ENCODE results near the gene TOPBP1. TPM values are rescaled to one million over a fixed set of nuclear protein-coding genes. Genes with fewer than 3 reads are reported as not detected.
A peak's percentile ranks its signal among the peaks of the same experiment; 100 is the strongest.
"Not testable (repeated sequence)": the region's sequence is repeated elsewhere in the genome, so short reads cannot be mapped to it uniquely, and the experiment has no call there.

TOPBP1 gene
- total RNA-seq, 2 donors from 2014 or later: 49.2 to 52.3 TPM

GRCh38 chr3:133667118-133667517, 5.4 kb upstream of the TOPBP1 start:
- Mint-ChIP-seq H3K36me3 (ENCODE audit: low read depth) (no peaks in the 10 kb centered on the region), H3K9me3 (no peaks in the 10 kb centered on the region), H3K27me3 (ENCODE audit: insufficient read depth) (peaks cover 9% of the 10 kb centered on the region), H3K27ac (no peak overlapping the region), H3K4me1 (peaks cover 8% of the 10 kb centered on the region), H3K4me3 (no peak overlapping the region)
- WGBS, 2 experiments (ENCODE audit: insufficient coverage in 1 of 2, insufficient read length in 1 of 2): 90 to 94% methylated on average over 2 of the region's 2 CpGs
- H3K9me3 ChIP-seq (ENCODE audit: control insufficient read depth, low read length): no peaks in the 10 kb centered on the region
- no peak for TF ChIP-seq CTCF (conservative IDR thresholded peaks at IDR 0.05)
- H3K27me3 ChIP-seq (ENCODE audit: control insufficient read depth, insufficient read depth, low read length, poor library complexity, severe bottlenecking): peaks cover 6% of the 10 kb centered on the region
- no peaks in the 10 kb centered on the region for H3K36me3 ChIP-seq (ENCODE audit: control insufficient read depth, insufficient read depth, low read length)
- H3K4me3 ChIP-seq (ENCODE audit: low read length): no peak overlapping the region
- H3K9ac ChIP-seq (ENCODE audit: extremely low read depth, low read length, poor library complexity, severe bottlenecking): no peak overlapping the region
- DNase-seq: no peak
- no peak overlapping the region for H3K27ac ChIP-seq (ENCODE audit: low read depth, low read length)
- H3K4me1 ChIP-seq (ENCODE audit: control insufficient read depth, insufficient read depth, low read length): no peaks in the 10 kb centered on the region

- WGBS, 2 experiments (ENCODE audit: insufficient coverage in 1 of 2, insufficient read length in 1 of 2): 88 to 96% methylated on average over 1 to 3 of the region's 3 CpGs
- H3K4me1 Mint-ChIP-seq: peaks cover 11% of the 10 kb centered on the region
- not testable (repeated sequence) for H3K4me3 Mint-ChIP-seq; H3K27me3 Mint-ChIP-seq (ENCODE audit: insufficient read depth); H3K27ac Mint-ChIP-seq; H3K4me3 ChIP-seq (ENCODE audit: low read length); DNase-seq; H3K9me3 ChIP-seq (ENCODE audit: control insufficient read depth, low read length); H3K27me3 ChIP-seq (ENCODE audit: control insufficient read depth, insufficient read depth, low read length, poor library complexity, severe bottlenecking); H3K36me3 Mint-ChIP-seq (ENCODE audit: low read depth); H3K9me3 Mint-ChIP-seq; H3K4me1 ChIP-seq (ENCODE audit: control insufficient read depth, insufficient read depth, low read length); H3K27ac ChIP-seq (ENCODE audit: low read depth, low read length); H3K36me3 ChIP-seq (ENCODE audit: control insufficient read depth, insufficient read depth, low read length); H3K9ac ChIP-seq (ENCODE audit: extremely low read depth, low read length, poor library complexity, severe bottlenecking)
These were observed 3.4 kb upstream of the TOPBP1 start for GRCh38 chr3:133665188-133665587.

GRCh38 chr3:133663569-133664313, 2.0 kb upstream of the TOPBP1 start:
- Histone ChIP-seq H3K9ac (ENCODE audit: extremely low read depth, low read length, poor library complexity, severe bottlenecking) (no peak overlapping the region), H3K4me3 (ENCODE audit: low read length) (no peak overlapping the region), H3K27ac (ENCODE audit: low read depth, low read length) (no peak overlapping the region), H3K4me1 (ENCODE audit: control insufficient read depth, insufficient read depth, low read length) (no peaks in the 10 kb centered on the region), H3K36me3 (ENCODE audit: control insufficient read depth, insufficient read depth, low read length) (peaks cover 5% of the 10 kb centered on the region), H3K9me3 (ENCODE audit: control insufficient read depth, low read length) (no peaks in the 10 kb centered on the region), H3K27me3 (ENCODE audit: control insufficient read depth, insufficient read depth, low read length, poor library complexity, severe bottlenecking) (no peaks in the 10 kb centered on the region)
- H3K4me3 Mint-ChIP-seq: no peak overlapping the region
- H3K27ac Mint-ChIP-seq: peak overlapping the region; percentile 52
- DNase-seq: peak; percentile 70
- 54 to 61% methylated on average over 6 to 7 of the region's 7 CpGs for WGBS, 2 experiments (ENCODE audit: insufficient coverage in 1 of 2, insufficient read length in 1 of 2)
- peaks cover 22% of the 10 kb centered on the region for H3K4me1 Mint-ChIP-seq
- H3K9me3 Mint-ChIP-seq: no peaks in the 10 kb centered on the region
- H3K27me3 Mint-ChIP-seq (ENCODE audit: insufficient read depth): peaks cover 3% of the 10 kb centered on the region
- H3K36me3 Mint-ChIP-seq (ENCODE audit: low read depth): peaks cover 8% of the 10 kb centered on the region
- TF ChIP-seq CTCF (conservative IDR thresholded peaks at IDR 0.05): peak; percentile 84
